ENCODE data around the gene MAP3K14. TPM values are rescaled to one million over a fixed set of nuclear protein-coding genes. Genes with fewer than 3 reads are reported as not detected.

The MAP3K14 gene
- total and polyA plus RNA-seq, 2 of the 4 experiments (the other 2 are of a cell fraction), result 4.1 to 21.7 TPM

GRCh38 chr17:45284176-45285140, 32.4 kb downstream of the MAP3K14 start:
- Histone ChIP-seq H4K8ac (ENCODE audit: low read depth in 2 of 2, low read length in 2 of 2) (no peak overlapping the region), H3K4ac (ENCODE audit: low read depth, low read length) (no peak overlapping the region), H3K27ac (ENCODE audit: insufficient read depth, low read length) (no peak overlapping the region), H3K23ac (ENCODE audit: low read depth, low read length) (no peak overlapping the region), H3K14ac (replicated peaks; ENCODE audit: low read depth, low read length) (no peak overlapping the region), H2BK20ac (ENCODE audit: low read depth, low read length) (no peak overlapping the region), H2AK9ac (replicated peaks; ENCODE audit: low read depth, low read length, poor library complexity) (peak overlapping the region; percentile 47), H3K4me3 (ENCODE audit: insufficient read depth, low read depth, low read length) (no peak overlapping the region), H2AK5ac (ENCODE audit: low read depth, low read length) (peak overlapping the region; percentile 58; the same call in 1 of the 2 replicates), H3K18ac (ENCODE audit: low read depth, low read length) (no peak overlapping the region), H3K4me2 (ENCODE audit: low read depth, low read length) (no peak overlapping the region), H3K9me1 (ENCODE audit: insufficient read depth, low read length) (peaks cover 8% of the 10 kb centered on the region; the same call in 1 of the 2 replicates), H3K36me3 (ENCODE audit: control insufficient read depth, insufficient read depth, low read length) (peaks cover 63% of the 10 kb centered on the region), H4K20me1 (ENCODE audit: insufficient read depth, low read length) (peaks cover 9% of the 10 kb centered on the region; the same call in 1 of the 2 replicates), H2AFZ (replicated peaks; ENCODE audit: low read length, poor library complexity) (peak overlapping the region; percentile 3), H4K91ac (ENCODE audit: insufficient read depth, low read depth, low read length) (no peak overlapping the region), H4K5ac (ENCODE audit: low read depth, low read length) (no peak overlapping the region), H3K4me1 (ENCODE audit: control insufficient read depth, insufficient read depth, low read length) (peaks cover 18% of the 10 kb centered on the region), H2BK15ac (ENCODE audit: low read depth, low read length) (no peak overlapping the region), H2BK5ac (ENCODE audit: low read depth, low read length, poor library complexity, severe bottlenecking) (peak overlapping the region; percentile 20), H3K27me3 (ENCODE audit: control insufficient read depth, insufficient read depth, low read length) (no peaks in the 10 kb centered on the region), H2BK120ac (ENCODE audit: low read depth, low read length) (no peak overlapping the region), H3K9me3 (ENCODE audit: control insufficient read depth, insufficient read depth, low read length) (no peaks in the 10 kb centered on the region), H3K9ac (ENCODE audit: low read depth, low read length) (no peak overlapping the region), H3K79me1 (ENCODE audit: low read depth in 1 of 2, low read length in 2 of 2) (peaks cover 5 to 22% of the 10 kb centered on the region in 2 experiments; a peak in 3 of 4 replicates), H3K56ac (ENCODE audit: extremely low read depth, insufficient read depth, low read length) (no peak overlapping the region)
- no peak for TF ChIP-seq FOS (IDR thresholded peaks at IDR 0.05; ENCODE audit: low read depth, low read length)
- TF ChIP-seq CTCF (conservative IDR thresholded peaks at IDR 0.05; ENCODE audit: low read depth, low read length), result peak; percentile 15; the same call in 1 of the 2 replicates
- TF ChIP-seq RAD21 (IDR thresholded peaks at IDR 0.05; ENCODE audit: low read length), result peak; percentile 12; the same call in 1 of the 2 replicates
- TF ChIP-seq RFX5 (IDR thresholded peaks at IDR 0.05; ENCODE audit: low read depth, low read length), result no peak
- dilution Hi-C loops (cut with HindIII; ENCODE audit: low sequenced_read_pairs, unreplicated experiment) (no loop called here), in situ Hi-C loops (cut with MboI; ENCODE audit: low sequenced_read_pairs) (no loop called here), intact Hi-C loops (cut with micrococcal nuclease) (no loop called here)
- WGBS, 2 experiments (ENCODE audit: extremely low coverage in 2 of 2, insufficient read length in 1 of 2), result 91% methylated on average over 13 of the region's 21 CpGs; no CpG with 5 or more reads in 1 of the 2 experiments
- CTCF ChIA-PET, result interaction anchor here (0.7 kb wide), 1 partner anchor 18 kb away, joined by 3 read pairs; no protein-coding TSS in a partner anchor
- DNase-seq (no peak), ATAC-seq (ENCODE audit: low read depth) (no peak)
- POLR2A ChIA-PET (ENCODE audit: unreplicated experiment), result no interaction called here
- no TSS peak for BruUV-seq (replicated peaks)
